Mesenchymal stem cell (in vitro differentiated cells and primary cell): ENCODE results near the gene NUTM2G.
"Not testable (repeated sequence)": the region's sequence is repeated elsewhere in the genome, so short reads cannot be mapped to it uniquely, and the experiment has no call there.

Experiments used
- DNase-seq: peaks from one replicate; pipeline ENCODE4 v3.0.0-alpha.2; 2013
- H2AFZ ChIP-seq: one replicate; pipeline ENCODE4 v1.6.1; 2013; ENCODE audit warnings: low read depth, mild to moderate bottlenecking, control low read depth, inconsistent platforms, low read length, moderate library complexity
- H2AK5ac ChIP-seq: 2 replicates; pipeline ENCODE4 v1.6.1; 2013; ENCODE audit warnings: low read length, moderate library complexity, mild to moderate bottlenecking, inconsistent platforms; ENCODE audit not compliant: severe bottlenecking
- H2BK120ac ChIP-seq: one replicate; pipeline ENCODE4 v1.6.1; 2013; ENCODE audit warnings: low read depth, mild to moderate bottlenecking, inconsistent platforms, low read length, moderate library complexity
- H2BK12ac ChIP-seq, 2 experiments: one replicate each; pipeline ENCODE4 v1.6.1; 2013; ENCODE audit warnings: inconsistent platforms in 2 of 2, low read length in 2 of 2, mild to moderate bottlenecking in 2 of 2, moderate library complexity in 2 of 2, control low read depth in 1 of 2
- H2BK15ac ChIP-seq: one replicate; pipeline ENCODE4 v1.6.1; 2013; ENCODE audit warnings: mild to moderate bottlenecking, low read depth, inconsistent platforms; ENCODE audit not compliant: poor library complexity, severe bottlenecking
- H2BK5ac ChIP-seq: 2 replicates; pipeline ENCODE4 v1.6.1; 2013; ENCODE audit warnings: low read depth, mild to moderate bottlenecking, low read length, control low read depth, inconsistent platforms; ENCODE audit not compliant: poor library complexity, severe bottlenecking
- H3K14ac ChIP-seq, 2 experiments: one replicate each; pipeline ENCODE4 v1.6.1; 2013; ENCODE audit warnings: inconsistent platforms in 2 of 2, low read length in 2 of 2, control low read depth in 1 of 2, mild to moderate bottlenecking in 1 of 2, moderate library complexity in 1 of 2
- H3K18ac ChIP-seq, 2 experiments: one replicate each; pipeline ENCODE4 v1.6.1; 2013; ENCODE audit warnings: inconsistent platforms in 2 of 2, low read length in 2 of 2, control low read depth in 1 of 2, low read depth in 1 of 2, mild to moderate bottlenecking in 1 of 2
- H3K23ac ChIP-seq, 2 experiments: one replicate each; pipeline ENCODE4 v1.6.1; 2013; ENCODE audit warnings: inconsistent platforms in 2 of 2, low read length in 2 of 2, mild to moderate bottlenecking in 2 of 2, moderate library complexity in 2 of 2, control low read depth in 1 of 2
- H3K27ac ChIP-seq: 2 replicates; pipeline ENCODE4 v1.5.1; 2013; ENCODE audit warnings: mild to moderate bottlenecking, moderate library complexity, low read length, control low read depth, inconsistent platforms; ENCODE audit not compliant: poor library complexity, severe bottlenecking
- H3K27me3 ChIP-seq, 2 experiments: 2 replicates each; pipeline versions ENCODE4 v1.6.1 to v1.7.0; 2013; ENCODE audit warnings: low read length in 2 of 2, mild to moderate bottlenecking in 2 of 2, moderate library complexity in 2 of 2, control low read depth in 1 of 2, inconsistent platforms in 1 of 2; ENCODE audit not compliant: control insufficient read depth in 1 of 2, insufficient read depth in 1 of 2
- H3K36me3 ChIP-seq, 2 experiments: 2 replicates each; pipeline versions ENCODE4 v1.6.1 to v1.7.0; 2013; ENCODE audit warnings: low read length in 2 of 2, control low read depth in 1 of 2, inconsistent platforms in 1 of 2, low read depth in 1 of 2, mild to moderate bottlenecking in 1 of 2; ENCODE audit not compliant: insufficient read depth in 2 of 2, control insufficient read depth in 1 of 2
- H3K4ac ChIP-seq, 2 experiments: one replicate each; pipeline ENCODE4 v1.6.1; 2013; ENCODE audit warnings: inconsistent platforms in 2 of 2, low read length in 2 of 2, mild to moderate bottlenecking in 2 of 2, moderate library complexity in 2 of 2, control low read depth in 1 of 2, low read depth in 1 of 2
- H3K4me1 ChIP-seq: 2 replicates; pipeline ENCODE4 v1.6.1; 2013; ENCODE audit warnings: low read depth, low read length, control low read depth; ENCODE audit not compliant: control insufficient read depth, insufficient read depth
- H3K4me2 ChIP-seq: 2 replicates; pipeline ENCODE4 v1.6.1; 2013; ENCODE audit warnings: low read length, mild to moderate bottlenecking, inconsistent platforms; ENCODE audit not compliant: poor library complexity, severe bottlenecking
- H3K4me3 ChIP-seq, 2 experiments: 2 replicates each; pipeline versions ENCODE4 v1.5.1 to v1.7.0; 2013; ENCODE audit warnings: low read length in 2 of 2, mild to moderate bottlenecking in 2 of 2, control low read depth in 1 of 2, low read depth in 1 of 2; ENCODE audit not compliant: insufficient read depth in 1 of 2
- H3K79me1 ChIP-seq: replicated peaks from 2 replicates; pipeline ENCODE4 v1.6.1; 2013; ENCODE audit warnings: mild to moderate bottlenecking, control low read depth, low read length, inconsistent platforms; ENCODE audit not compliant: poor library complexity, severe bottlenecking
- H3K9ac ChIP-seq: 2 replicates; pipeline ENCODE4 v1.7.0; 2013; ENCODE audit warnings: mild to moderate bottlenecking, low read length, moderate library complexity
- H3K9me3 ChIP-seq: 2 replicates; pipeline ENCODE4 v1.7.0; 2013; ENCODE audit warnings: mild to moderate bottlenecking, low read length; ENCODE audit not compliant: control insufficient read depth
- H4K8ac ChIP-seq: one replicate; pipeline ENCODE4 v1.6.1; 2013; ENCODE audit warnings: inconsistent platforms, mild to moderate bottlenecking, low read length, moderate library complexity
- H4K91ac ChIP-seq: one replicate; pipeline ENCODE4 v1.6.1; 2013; ENCODE audit warnings: mild to moderate bottlenecking, low read length, inconsistent platforms
- WGBS: methylation state at CpG from one replicate; pipeline ENCODE4 v1.1.7; 2013; ENCODE audit warnings: mixed read lengths; 5-methylcytosine and 5-hydroxymethylcytosine counted together

The NUTM2G gene

DNA sequence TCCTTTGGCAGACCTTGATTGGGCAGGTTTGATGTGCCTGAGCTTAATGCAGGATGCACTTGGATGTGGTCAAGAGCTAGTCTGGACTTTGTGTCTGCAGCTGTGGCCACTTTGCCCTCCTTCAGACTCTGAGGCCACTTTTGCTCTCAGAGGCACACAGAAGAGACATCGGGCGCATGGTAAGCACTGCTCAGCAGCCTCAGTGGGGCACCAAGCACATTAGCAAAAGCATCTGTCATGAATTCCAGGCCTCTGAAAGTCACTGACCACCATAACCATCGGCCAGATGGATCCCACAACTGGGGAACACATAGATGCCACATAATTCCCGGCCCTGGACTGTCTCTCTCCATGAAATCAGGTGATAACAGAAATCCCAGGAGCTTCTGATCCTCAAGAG is 40.1 kb upstream of the NUTM2G start:
- Histone ChIP-seq H3K4me2 (no peak overlapping the region), H4K91ac (no peak overlapping the region), H2AFZ (no peak overlapping the region), H4K8ac (no peak overlapping the region), H3K9ac (no peak overlapping the region), H3K79me1 (no peaks in the 10 kb centered on the region), H2BK12ac (no peak overlapping the region), H3K23ac (no peak overlapping the region), H3K4me1 (peaks cover 7% of the 10 kb centered on the region), H2AK5ac (no peak overlapping the region), H3K27ac (no peak overlapping the region), H3K36me3 (peaks cover 0 to 2% of the 10 kb centered on the region in 2 experiments), H3K9me3 (no peaks in the 10 kb centered on the region), H3K27me3 (no peaks in the 10 kb centered on the region), H2BK15ac (no peak overlapping the region), H3K14ac (no peak overlapping the region), H3K4ac (no peak overlapping the region), H2BK5ac (no peak overlapping the region), H2BK120ac (no peak overlapping the region), H3K18ac (no peak overlapping the region), H3K4me3 (no peak overlapping the region)
- WGBS = 88% methylated on average over 4 of the region's 4 CpGs
- no peak for DNase-seq

DNA sequence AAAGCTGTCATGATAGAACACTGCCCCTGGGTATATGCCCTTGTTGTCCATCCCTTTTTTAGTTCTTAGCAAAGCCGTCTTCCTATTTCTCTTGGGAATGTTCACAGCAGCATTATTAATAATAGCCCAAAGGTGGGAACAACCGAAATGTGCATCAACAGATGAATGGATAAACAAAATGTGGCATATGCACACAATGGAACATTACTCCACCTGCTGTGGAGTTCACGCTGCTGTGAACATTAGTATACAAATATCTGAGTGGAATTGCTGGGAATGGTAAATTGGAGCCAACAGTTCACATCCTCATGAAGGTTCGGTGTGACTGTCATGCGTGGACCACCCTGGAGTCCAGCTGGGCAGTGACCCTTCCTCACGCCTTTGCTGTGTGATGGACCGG is 36.5 kb upstream of the NUTM2G start:
- Histone ChIP-seq H3K18ac (no peak overlapping the region), H4K8ac (no peak overlapping the region), H3K4me1 (no peaks in the 10 kb centered on the region), H3K9ac (no peak overlapping the region), H2BK15ac (no peak overlapping the region), H3K23ac (no peak overlapping the region), H2AK5ac (no peak overlapping the region), H3K4ac (no peak overlapping the region), H3K79me1 (no peaks in the 10 kb centered on the region), H3K4me2 (no peak overlapping the region), H3K14ac (no peak overlapping the region), H2AFZ (no peak overlapping the region), H2BK12ac (no peak overlapping the region), H3K9me3 (no peaks in the 10 kb centered on the region), H3K27me3 (no peaks in the 10 kb centered on the region), H3K27ac (no peak overlapping the region), H2BK5ac (no peak overlapping the region), H3K4me3 (no peak overlapping the region), H4K91ac (no peak overlapping the region), H3K36me3 (peaks cover 2 to 13% of the 10 kb centered on the region in 2 experiments), H2BK120ac (no peak overlapping the region)
- WGBS = 98% methylated on average over 7 of the region's 7 CpGs
- no peak for DNase-seq

DNA sequence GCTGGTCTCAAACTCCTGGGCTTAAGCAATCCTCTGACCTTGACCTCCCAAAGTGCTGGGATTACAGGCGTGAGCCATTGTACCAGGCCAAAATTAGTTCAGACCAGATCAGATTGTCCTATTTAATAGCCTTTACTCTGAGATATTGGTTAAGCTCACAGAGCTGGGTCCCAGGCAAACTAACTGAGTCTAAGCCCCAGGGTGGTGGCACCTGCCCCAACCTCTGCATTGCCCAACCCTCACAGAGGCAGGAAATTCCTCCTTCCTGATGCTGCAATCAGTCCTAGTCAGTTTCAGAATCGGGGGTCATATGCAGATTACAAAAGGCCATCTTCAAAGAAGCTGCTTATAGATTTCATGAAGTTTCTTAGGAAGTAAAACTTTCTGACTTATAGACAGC is 28.6 kb upstream of the NUTM2G start:
- H3K27ac ChIP-seq, H3K27me3 ChIP-seq, H3K18ac ChIP-seq, H3K79me1 ChIP-seq, H4K8ac ChIP-seq, H3K23ac ChIP-seq, H2AFZ ChIP-seq, H3K4me1 ChIP-seq, H3K9me3 ChIP-seq, H2BK120ac ChIP-seq, H3K9ac ChIP-seq, H3K4me2 ChIP-seq, H4K91ac ChIP-seq, DNase-seq, H2BK12ac ChIP-seq, H2BK5ac ChIP-seq, H3K4ac ChIP-seq, H2AK5ac ChIP-seq, H2BK15ac ChIP-seq, H3K4me3 ChIP-seq, H3K14ac ChIP-seq: not testable (repeated sequence)
- WGBS = no CpG with 5 or more reads among the region's 2 CpGs
- H3K36me3 ChIP-seq = peaks cover 0 to 13% of the 10 kb centered on the region in 2 experiments

DNA sequence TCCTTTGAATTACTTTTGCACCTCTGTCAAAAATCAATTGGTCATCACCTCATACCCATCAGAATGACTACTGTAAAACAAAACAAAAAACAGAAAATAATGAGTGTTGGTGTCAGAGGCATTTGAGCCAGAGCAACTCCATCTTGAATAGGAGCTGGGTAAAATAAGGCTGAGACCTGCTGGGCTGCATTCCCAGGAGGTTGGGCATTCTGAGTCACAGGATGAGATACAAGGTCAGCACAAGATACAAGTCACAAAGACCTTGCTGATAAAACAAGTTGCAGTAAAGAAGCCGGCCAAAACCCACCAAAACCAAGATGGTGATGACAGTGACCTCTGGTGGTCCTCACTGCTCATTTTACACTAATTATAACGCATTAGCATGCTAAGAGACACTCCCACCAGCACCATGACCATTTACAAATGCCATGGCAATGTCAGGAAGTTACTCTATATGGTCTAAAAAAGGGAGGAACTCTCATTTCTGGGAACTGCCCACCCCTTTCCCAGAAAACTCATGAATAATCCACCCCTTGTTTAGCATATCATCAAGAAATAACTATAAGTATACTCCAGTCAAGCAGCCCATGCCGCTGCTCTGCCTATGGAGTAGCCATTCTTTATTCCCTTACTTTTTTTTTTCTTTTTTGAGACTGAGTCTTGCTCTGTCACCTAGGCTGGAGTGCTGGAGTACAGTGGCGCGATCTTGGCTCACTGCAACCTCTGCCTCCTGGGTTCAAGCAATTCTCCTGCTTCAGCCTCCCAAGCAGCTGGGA is 23.5 kb upstream of the NUTM2G start:
- H2AFZ ChIP-seq, H3K23ac ChIP-seq, H2BK5ac ChIP-seq, H3K4me2 ChIP-seq, H3K18ac ChIP-seq, DNase-seq, H3K27me3 ChIP-seq, H3K14ac ChIP-seq, H3K79me1 ChIP-seq, H2BK120ac ChIP-seq, H3K9me3 ChIP-seq, H2BK12ac ChIP-seq, H3K9ac ChIP-seq, H4K8ac ChIP-seq, H3K4ac ChIP-seq, H3K27ac ChIP-seq, H2BK15ac ChIP-seq, H3K4me3 ChIP-seq, H3K4me1 ChIP-seq, H3K36me3 ChIP-seq, H2AK5ac ChIP-seq, H4K91ac ChIP-seq: not testable (repeated sequence)
- WGBS = no CpG with 5 or more reads among the region's 5 CpGs
